ENCODE measurements around the gene NUP93. TPM values are rescaled to one million over a fixed set of nuclear protein-coding genes. Genes with fewer than 3 reads are reported as not detected.
"Not testable (repeated sequence)": the region's sequence is repeated elsewhere in the genome, so short reads cannot be mapped to it uniquely, and the experiment has no call there.

NUP93 gene
- total RNA-seq, 1 donor from 2014 or later = 60.2 TPM

DNA sequence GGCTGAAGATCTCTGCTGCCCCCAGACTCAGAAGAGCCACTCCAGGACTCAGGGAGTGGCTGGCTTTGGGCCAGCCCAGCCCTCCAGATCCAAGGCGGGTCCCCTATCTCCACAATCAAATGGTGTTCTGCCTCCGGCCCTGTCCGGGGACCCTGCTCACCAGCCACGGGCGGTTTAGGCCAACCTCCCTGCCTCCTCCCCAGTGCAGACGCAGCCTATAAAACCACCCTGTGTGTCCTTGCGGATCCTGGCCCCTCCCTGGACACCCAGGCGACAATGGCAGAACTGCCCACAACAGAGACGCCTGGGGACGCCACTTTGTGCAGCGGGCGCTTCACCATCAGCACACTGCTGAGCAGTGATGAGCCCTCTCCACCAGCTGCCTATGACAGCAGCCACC, 135.0 kb downstream of the NUP93 start, which contains the start of gene SLC12A3:
Gene SLC12A3 (plus strand): TSS at position 248 of the 400 bp plus-strand sequence. CDS start 29 bp downstream, at position 277.
- DNase-seq (ENCODE audit: low read depth) = no peak
- Histone ChIP-seq H3K27me3 (ENCODE audit: control insufficient read depth, insufficient read depth, low read length) (no peaks in the 10 kb centered on the region), H3K4me3 (ENCODE audit: low read depth, low read length) (no peak within 1 kb of the TSS), H3K36me3 (ENCODE audit: control insufficient read depth, insufficient read depth, low read length) (no peaks in the 10 kb centered on the region)
- TF ChIP-seq, protein P1, sequence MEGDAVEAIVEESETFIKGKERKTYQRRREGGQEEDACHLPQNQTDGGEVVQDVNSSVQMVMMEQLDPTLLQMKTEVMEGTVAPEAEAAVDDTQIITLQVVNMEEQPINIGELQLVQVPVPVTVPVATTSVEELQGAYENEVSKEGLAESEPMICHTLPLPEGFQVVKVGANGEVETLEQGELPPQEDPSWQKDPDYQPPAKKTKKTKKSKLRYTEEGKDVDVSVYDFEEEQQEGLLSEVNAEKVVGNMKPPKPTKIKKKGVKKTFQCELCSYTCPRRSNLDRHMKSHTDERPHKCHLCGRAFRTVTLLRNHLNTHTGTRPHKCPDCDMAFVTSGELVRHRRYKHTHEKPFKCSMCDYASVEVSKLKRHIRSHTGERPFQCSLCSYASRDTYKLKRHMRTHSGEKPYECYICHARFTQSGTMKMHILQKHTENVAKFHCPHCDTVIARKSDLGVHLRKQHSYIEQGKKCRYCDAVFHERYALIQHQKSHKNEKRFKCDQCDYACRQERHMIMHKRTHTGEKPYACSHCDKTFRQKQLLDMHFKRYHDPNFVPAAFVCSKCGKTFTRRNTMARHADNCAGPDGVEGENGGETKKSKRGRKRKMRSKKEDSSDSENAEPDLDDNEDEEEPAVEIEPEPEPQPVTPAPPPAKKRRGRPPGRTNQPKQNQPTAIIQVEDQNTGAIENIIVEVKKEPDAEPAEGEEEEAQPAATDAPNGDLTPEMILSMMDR (IDR thresholded peaks at IDR 0.05; ENCODE audit: insufficient read depth, low read length, poor library complexity, severe bottlenecking) = no peak

- TF ChIP-seq, protein P1 (IDR thresholded peaks at IDR 0.05; ENCODE audit: insufficient read depth, low read length, poor library complexity, severe bottlenecking) = no peak
- DNase-seq (ENCODE audit: low read depth) = no peak
- H3K27me3 ChIP-seq (ENCODE audit: control insufficient read depth, insufficient read depth, low read length) = no peaks in the 10 kb centered on the region
- no peak overlapping the region for H3K4me3 ChIP-seq (ENCODE audit: low read depth, low read length)
- H3K36me3 ChIP-seq (ENCODE audit: control insufficient read depth, insufficient read depth, low read length) = no peaks in the 10 kb centered on the region
Observed at GRCh38 chr16:56865394-56866062, 135.6 kb downstream of the NUP93 start.

GRCh38 chr16:56866955-56867830, 137.3 kb downstream of the NUP93 start:
- H3K4me3 ChIP-seq (ENCODE audit: low read depth, low read length) = no peak overlapping the region
- H3K36me3 ChIP-seq (ENCODE audit: control insufficient read depth, insufficient read depth, low read length) = no peaks in the 10 kb centered on the region
- DNase-seq (ENCODE audit: low read depth) = no peak
- TF ChIP-seq, protein P1 (IDR thresholded peaks at IDR 0.05; ENCODE audit: insufficient read depth, low read length, poor library complexity, severe bottlenecking) = peak; percentile 60
- no peaks in the 10 kb centered on the region for H3K27me3 ChIP-seq (ENCODE audit: control insufficient read depth, insufficient read depth, low read length)

DNA sequence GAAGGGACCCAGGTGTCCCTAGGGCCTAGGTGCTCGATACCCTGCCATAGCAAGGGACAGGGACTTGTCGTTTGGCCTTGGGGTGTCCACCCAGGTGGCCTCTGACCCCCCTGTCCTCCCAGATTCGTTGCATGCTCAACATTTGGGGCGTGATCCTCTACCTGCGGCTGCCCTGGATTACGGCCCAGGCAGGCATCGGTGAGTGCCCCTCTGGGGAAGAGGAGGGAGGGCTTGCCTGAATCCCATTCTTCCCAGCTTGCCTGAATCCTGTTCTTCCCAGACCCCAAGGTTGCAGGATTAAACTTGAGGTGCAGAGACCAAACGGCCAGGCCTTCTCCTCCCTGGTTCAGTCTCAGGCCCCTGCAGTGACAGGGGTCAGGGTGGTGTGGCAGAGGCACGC, 138.2 kb downstream of the NUP93 start:
- Histone ChIP-seq H3K27me3 (ENCODE audit: control insufficient read depth, insufficient read depth, low read length) (no peaks in the 10 kb centered on the region), H3K36me3 (ENCODE audit: control insufficient read depth, insufficient read depth, low read length) (no peaks in the 10 kb centered on the region), H3K4me3 (ENCODE audit: low read depth, low read length) (no peak overlapping the region)
- no peak for DNase-seq (ENCODE audit: low read depth)
- TF ChIP-seq, protein P1 (IDR thresholded peaks at IDR 0.05; ENCODE audit: insufficient read depth, low read length, poor library complexity, severe bottlenecking) = no peak

- DNase-seq (ENCODE audit: low read depth); H3K36me3 ChIP-seq (ENCODE audit: control insufficient read depth, insufficient read depth, low read length); H3K4me3 ChIP-seq (ENCODE audit: low read depth, low read length); H3K27me3 ChIP-seq (ENCODE audit: control insufficient read depth, insufficient read depth, low read length): not testable (repeated sequence)
Observed at GRCh38 chr16:56868766-56869165, 138.8 kb downstream of the NUP93 start.

GRCh38 chr16:56869513-56870275, 139.8 kb downstream of the NUP93 start:
- TF ChIP-seq, protein P1 (IDR thresholded peaks at IDR 0.05; ENCODE audit: insufficient read depth, low read length, poor library complexity, severe bottlenecking) = no peak
- no peaks in the 10 kb centered on the region for H3K27me3 ChIP-seq (ENCODE audit: control insufficient read depth, insufficient read depth, low read length)
- H3K4me3 ChIP-seq (ENCODE audit: low read depth, low read length) = no peak overlapping the region
- DNase-seq (ENCODE audit: low read depth) = no peak
- no peaks in the 10 kb centered on the region for H3K36me3 ChIP-seq (ENCODE audit: control insufficient read depth, insufficient read depth, low read length)

Measured in kidney epithelial cell (primary cell).